Stimulated activated CD4-positive, alpha-beta T cell treated with anti-CD3 and anti-CD28 coated beads, TNF-alpha, amount 100 ng/mL, for 48 hours (primary cell): Measurements from ENCODE around the gene TMEM125.
A peak's percentile ranks its signal among the peaks of the same experiment; 100 is the strongest.

Experiments
- DNase-seq, 3 donors: peaks; one replicate each; pipeline ENCODE4 v3.0.0-alpha.2; 2020; ENCODE audit warnings: low read depth in 3 of 3

Gene TMEM125

DNA sequence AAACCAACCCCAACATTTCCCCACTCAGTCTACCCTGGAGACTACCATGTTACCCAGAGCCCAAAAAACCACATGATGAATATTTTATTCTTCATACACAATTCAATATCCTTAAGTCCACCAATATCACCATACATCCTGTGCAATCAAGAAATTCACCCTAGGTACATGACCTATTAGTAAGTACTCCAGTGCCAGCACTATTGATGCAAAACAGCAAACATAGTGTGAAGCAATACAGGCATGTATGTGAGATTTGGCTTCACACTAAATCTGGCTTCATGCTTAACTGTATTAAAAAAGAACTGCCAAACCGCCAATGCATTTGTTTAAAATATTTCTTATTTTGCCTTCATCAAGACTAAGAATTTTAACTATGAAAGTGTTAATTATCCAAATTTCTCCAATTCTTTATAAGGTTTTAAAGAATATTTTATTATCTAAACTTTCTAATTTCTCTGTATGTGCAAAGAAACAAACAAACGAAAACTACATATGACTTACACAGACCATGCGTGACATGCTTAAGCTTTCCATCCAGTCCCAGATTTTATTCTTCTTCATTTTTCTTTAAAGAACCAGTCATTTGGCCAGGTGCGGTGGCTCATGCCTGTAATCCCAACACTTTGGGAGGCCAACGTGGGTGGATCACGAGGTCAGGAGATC is 22.4 kb upstream of the TMEM125 start:
- no peak for DNase-seq

- DNase-seq: no peak
Measured at GRCh38 chr1:43250351-43250761, 19.4 kb upstream of the TMEM125 start.

- DNase-seq: no peak
Measured at GRCh38 chr1:43251024-43251423, 18.8 kb upstream of the TMEM125 start.

GRCh38 chr1:43252225-43252624 is 17.6 kb upstream of the TMEM125 start:
- no peak for DNase-seq

DNA sequence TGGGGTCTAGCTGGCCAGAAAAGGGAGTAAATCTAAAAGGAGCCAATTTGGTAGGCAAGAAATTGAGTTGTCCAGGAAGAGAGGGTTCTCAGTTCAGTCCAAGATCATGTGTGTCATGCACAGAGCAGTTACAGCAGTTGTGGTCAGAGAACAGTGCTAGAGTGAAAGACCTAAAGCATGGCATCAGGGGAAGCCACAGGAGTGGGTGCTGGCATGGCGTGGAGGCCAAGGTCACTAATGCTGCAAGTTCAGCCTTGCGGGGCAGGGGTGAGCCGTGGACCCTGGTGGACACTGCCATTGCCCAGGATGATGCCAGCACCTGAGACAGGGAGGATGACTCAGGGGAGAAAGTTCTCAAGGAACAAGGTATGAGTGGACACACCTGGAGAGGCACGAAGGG is 16.6 kb upstream of the TMEM125 start:
- DNase-seq: no peak

DNA sequence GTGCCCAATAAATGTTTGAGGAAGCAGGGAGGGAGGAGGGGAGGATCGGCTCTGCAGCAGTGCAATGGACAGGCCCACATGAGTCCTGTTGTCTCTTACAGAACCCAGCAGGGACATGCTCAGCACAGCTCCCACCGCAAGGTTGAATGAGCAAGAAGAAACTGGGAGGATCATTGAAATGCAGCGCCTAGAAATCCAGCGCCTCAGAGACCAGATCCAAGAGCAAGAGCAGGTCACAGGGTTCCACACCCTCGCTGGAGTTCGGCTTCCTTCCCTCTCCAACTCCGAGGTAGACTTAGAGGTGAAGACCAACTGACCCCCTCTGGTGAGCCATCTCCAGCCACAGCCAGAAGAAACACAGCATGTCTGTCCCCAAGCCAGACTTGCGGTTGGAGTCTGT is 15.9 kb upstream of the TMEM125 start:
- DNase-seq: no peak

DNA sequence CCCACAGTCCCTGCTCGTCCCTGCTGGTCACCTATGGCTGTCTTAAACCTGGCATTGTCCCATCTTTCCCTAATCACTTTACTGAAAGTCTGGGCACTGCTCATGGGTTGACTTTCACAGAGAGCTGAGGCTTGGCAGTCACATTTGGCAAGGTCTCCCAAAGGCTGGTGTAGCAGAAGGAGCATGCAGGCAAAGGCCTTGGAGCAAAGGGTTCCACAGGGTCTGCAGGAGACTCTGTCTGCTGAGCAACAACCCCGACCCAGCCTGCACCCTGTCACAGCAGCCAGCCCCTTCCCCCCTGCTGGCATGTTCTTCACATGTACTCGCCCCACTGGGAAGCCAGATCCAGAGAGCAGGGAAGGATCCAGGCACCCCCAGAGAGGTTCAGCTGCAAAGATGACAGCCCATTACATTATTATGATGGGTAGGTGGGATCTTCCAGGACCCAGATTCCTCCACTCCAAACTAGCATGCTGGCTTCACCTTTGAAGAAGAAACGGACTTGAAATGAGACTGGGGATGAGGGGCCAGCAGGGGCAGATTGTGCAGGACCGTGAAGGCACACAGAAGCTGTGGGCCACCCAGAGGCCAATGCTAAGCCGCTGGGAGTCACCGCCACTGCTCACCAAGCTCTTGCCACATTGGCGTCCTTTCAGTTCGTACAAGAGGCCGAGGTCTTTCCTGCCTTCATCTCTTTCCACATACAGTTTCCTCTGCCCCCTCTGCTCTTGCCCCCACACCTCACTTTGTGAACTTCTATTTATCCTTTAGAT is 14.2 kb upstream of the TMEM125 start:
- no peak for DNase-seq

DNA sequence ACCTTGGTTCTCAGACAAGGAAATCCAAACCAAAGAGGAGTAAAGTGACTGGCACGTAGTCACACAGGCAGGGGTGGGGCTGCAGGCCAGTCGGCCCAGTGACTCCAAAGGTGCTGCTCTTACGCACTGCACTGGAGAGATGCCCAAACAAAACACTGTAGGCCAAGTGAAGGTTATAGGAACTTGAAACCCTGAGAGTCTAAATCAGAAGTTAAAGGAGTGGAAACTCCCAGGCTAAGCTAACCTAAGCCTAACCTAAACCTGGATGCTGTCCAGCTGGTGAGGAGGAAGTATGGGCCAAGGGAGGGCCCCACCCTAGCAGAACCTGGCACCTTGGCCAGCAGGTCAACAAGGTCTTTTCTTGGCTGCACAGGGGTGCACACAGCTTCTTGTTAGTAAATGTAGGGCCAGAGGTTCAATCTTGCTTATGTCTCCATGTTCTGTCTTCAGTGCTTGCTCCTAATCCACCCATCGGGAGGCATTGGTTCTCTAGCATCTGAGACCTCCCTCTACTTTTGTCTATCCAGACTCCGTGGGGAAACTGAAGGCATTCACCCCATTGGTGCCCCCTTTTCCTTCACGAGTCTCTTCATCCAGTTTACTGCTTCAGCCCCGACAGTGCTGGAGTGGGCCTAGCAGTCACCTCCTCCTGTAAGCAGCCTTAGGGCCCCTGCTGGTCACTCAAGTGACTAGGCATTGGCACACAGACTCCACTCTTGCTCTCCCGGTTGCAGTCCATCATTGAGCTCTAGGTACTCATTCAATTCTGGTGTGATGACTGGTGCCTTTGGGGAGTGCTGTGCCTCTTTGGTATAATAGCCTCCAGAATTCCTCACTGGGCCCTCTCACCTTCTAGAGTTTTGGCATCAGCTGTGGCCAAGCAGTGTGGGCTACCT is 12.9 kb upstream of the TMEM125 start:
- DNase-seq: no peak

- DNase-seq: no peak
Measured at GRCh38 chr1:43258370-43258769, 11.4 kb upstream of the TMEM125 start.

GRCh38 chr1:43265431-43265830 is 4.4 kb upstream of the TMEM125 start:
- no peak for DNase-seq

- no peak for DNase-seq
Measured at GRCh38 chr1:43266881-43267280, 2.9 kb upstream of the TMEM125 start.

DNA sequence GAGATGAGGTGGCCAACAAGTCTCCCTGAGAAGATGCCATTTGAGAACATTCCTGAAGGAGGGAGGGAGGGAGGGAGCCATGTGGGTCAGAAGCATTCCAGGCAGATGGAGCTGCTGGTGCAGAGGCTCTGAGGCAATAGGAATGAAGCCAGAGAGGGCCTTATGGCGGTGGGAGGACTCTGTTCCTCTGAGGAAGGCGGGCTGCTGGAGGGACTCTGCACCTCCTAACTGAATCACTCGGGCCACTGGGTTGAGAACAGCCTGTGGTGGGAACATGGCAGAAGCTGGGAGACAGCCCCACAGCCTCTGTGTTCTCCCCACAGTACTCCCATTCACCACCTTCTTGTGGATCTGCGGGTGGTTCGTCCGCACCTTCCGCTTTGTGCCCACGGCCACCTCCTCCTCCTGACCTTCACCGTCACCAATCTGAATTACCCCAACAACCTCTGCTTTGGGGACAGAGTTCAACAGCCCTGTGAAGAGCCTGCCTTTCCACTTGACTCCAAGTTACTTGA is 2.4 kb upstream of the TMEM125 start:
- DNase-seq: no peak

- DNase-seq: no peak
Measured at GRCh38 chr1:43267818-43268425, 1.9 kb upstream of the TMEM125 start.

- peak in 1 of 3 donors; percentile 15 for DNase-seq
Measured at GRCh38 chr1:43270421-43271095, 775 bp downstream of the TMEM125 start.

GRCh38 chr1:43271186-43272118 is 1.7 kb downstream of the TMEM125 start:
- DNase-seq: no peak

DNA sequence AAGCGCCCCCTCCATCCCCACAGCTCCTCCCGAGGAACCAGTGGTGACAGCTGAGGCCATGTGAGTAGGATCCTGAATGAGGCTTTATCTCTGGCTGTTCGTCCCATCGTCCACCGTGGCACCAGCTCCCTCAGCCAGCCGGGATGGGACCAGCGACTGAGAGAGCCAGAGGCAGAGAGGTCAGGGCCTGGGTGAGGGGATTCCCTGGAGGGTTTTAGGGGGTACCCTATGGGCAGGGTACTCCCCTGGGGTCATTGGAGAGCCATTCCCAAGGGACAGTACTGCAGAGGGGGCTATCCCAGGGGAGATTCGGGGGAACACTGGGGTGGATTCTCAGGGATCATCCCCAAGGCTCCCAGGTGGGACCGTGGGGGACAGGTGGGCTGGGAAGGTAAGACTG is 2.4 kb downstream of the TMEM125 start:
- DNase-seq: no peak

DNA sequence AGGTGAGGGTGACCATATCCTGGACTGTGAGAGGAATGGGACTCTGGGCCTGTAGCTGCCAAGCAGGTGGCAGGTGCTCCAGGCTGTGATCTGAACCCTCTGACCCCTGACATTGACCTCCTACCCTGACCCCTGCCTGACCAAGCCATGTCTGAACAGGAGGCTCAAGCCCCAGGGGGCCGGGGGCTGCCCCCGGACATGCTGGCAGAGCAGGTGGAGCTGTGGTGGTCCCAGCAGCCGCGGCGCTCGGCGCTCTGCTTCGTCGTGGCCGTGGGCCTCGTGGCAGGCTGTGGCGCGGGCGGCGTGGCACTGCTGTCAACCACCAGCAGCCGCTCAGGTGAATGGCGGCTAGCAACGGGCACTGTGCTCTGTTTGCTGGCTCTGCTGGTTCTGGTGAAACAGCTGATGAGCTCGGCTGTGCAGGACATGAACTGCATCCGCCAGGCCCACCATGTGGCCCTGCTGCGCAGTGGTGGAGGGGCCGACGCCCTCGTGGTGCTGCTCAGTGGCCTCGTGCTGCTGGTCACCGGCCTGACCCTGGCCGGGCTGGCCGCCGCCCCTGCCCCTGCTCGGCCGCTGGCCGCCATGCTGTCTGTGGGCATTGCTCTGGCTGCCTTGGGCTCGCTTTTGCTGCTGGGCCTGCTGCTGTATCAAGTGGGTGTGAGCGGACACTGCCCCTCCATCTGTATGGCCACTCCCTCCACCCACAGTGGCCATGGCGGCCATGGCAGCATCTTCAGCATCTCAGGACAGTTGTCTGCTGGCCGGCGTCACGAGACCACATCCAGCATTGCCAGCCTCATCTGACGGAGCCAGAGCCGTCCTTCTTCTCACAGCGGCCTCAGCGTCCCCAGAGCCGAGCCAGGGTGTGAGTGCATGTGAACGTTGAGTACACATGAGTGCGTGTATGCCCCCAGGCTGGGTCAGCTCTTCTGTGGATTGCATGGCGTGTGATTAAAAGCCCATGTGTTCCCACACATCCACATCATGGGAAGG is 3.1 kb downstream of the TMEM125 start:
- DNase-seq: no peak

DNA sequence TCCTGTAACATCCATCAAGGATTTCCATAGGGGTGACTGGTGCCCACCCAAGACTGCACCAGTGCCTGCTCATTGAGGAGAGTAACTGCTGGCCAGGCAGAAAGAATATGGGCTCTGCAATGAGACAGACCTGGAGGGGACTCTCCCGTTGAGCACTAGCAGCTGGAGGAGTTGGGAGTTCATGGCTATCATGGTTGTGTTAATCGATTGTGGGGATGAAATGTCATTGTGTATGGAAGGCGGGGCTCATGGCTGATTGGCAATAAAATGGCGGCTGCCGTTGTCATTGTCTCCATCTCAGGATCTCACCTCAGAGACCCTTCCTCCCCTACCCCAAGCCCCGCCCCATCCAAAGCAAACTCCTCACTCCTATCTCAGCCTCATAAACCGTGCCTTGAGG is 3.9 kb downstream of the TMEM125 start:
- DNase-seq: no peak
